Stimulated activated CD4-positive, alpha-beta T cell treated with anti-CD3 and anti-CD28 coated beads, Interleukin-1b, Interleukin-23, amount 100 ng/mL, for 24 hours (primary cell): ENCODE measurements around the gene ISM1.

ENCODE experiments used
- DNase-seq, 4 experiments: peaks; one replicate each; pipeline ENCODE4 v3.0.0-alpha.2; 2020; ENCODE audit warnings: low read depth in 4 of 4, low spot score in 1 of 4

The ISM1 gene

DNA sequence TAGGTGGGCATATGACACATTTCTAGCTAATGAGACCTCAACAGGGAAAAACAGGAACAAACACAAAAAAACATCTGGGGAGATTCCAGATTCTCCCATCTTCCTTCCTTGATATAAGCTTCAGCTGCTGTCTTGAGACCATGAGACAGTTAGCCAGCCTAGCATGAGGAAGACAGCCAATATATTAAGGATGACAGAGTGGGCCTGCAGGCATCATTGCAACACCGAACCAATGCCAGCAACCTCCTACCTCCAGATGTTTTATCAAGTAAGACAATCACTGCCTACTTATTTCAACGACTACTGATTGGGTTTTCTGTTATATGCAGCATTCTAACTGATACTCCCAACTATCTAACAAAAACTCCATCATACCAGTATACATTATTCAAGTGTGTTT is 119.0 kb downstream of the ISM1 start:
- DNase-seq = no peak

DNA sequence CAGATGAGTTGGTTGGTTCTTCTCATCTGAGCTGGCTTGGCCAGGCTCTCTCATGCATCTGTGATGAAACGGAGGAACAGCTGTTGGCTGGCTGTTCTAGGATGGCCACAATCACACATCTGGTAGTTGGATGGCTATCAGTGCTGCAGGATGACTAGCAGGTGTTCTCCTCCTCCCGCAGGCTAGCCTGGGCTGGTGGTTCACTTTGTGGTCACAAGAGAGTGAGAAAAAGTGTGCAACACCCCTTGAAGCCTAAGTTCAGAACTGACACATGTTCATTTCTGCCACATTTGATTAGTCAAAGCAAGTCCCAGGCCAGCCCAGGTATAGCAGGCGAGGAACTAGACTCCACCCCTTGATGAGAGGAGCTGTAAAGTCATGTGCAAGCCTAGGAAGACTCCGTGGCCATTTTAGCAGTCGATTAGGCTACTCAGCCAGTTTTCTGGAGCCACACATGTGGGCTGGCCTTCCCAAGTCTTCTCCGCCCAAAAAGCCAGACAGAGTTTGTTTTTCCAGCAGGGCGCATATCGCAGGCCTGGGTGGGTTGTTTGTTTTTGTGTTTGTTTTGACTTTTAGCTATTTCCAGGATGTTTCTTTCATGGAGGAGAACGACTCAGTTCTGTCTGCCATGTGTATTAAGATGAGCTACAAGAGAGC is 120.8 kb downstream of the ISM1 start:
- DNase-seq = no peak

DNA sequence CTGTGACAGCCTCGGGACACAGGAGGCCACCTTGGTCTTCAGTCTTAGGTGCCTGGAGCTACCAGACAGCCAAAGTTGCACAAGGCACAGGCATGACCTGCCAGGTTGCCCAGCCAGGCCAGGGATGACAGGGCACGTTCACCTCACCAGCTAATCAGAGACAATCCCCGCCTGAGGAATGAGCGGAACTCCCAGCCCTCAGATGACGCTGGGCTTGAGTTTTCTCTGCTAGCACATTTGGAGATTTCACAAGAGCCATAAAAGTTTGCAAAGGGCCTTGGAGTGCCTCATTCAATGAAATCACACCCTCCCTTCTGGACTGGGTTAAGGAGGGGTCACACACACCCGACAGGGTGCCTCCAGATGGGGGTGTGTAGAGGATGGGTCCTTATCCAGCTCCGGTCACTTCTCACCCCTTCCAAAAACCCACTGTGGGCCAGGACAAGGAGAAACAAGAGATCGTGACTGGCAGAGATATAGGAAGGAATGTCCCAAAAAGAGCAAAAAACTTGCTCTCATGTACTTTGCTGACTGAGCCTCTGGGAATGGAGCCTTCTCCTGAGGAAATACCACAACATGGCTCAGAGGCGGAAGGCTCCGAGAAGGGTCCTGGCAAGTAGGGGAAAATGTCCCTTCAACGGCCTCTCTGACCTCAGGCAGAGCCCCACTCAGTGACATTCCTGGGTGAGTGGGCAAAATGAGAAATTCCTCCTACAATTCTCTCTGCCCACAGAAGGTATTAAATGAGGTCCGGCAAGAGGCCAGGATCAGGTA is 121.6 kb downstream of the ISM1 start:
- no peak for DNase-seq

DNA sequence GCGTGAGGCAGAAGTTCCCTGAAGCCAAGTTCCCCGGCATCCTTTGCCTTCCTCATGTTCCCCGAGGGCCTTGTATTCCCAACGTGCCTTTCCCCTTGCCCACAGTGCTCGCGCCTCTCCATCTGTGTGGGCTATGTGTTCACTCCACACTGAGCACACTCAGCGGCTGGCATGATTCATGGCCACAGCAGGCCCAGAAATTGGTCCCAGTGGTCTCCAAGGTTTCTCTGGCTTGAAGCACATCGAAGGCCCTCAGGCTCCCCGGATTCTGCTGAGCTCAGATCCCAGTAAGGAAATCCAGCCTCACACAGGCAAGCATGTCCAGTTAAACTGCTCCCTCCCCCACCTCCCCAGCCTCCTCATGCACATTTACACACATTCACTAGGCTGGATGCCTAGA is 123.6 kb downstream of the ISM1 start:
- DNase-seq = no peak

DNA sequence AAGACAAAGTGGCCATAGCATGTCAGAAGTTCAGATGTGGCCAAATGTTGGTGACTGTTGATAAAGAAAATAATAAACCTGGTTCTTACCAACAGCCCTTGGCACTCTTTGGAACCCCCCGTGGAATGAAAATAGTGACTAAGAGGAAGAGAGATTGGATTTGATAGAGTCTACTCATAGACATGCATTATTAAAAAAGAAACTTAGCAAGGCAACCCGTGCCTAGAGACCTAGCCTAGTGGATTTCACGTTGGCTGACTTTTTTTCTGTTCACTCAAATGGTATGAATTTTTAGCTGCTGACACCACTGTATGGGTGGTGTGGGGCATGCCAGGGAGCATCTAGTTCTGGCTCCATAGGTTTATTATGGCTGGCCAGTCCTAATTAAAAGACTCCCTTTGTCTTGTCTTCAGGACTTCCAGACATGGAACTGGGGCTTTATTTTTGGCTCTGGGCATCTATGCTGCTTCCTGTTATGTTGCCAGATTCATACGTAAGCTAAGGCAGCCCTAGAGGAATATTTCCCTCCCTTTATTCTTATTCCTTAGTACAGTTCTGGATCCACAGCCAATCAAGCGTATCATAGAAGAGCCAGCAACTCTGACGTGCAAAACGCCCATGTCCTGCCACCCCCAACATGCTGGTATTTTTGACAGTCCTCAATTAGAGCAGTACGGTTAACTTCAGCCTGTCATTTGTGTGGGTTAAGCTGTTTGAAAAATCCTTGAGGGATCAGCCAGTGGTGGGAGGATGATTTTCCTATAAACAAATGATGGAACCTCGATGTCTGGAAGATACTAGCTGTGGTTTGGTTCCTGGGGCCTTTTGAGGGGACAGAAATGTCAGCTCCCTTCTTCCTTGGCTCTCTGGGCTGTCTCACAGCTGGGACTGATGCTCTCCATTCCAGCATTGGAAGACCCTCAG is 127.5 kb downstream of the ISM1 start:
- no peak for DNase-seq

DNA sequence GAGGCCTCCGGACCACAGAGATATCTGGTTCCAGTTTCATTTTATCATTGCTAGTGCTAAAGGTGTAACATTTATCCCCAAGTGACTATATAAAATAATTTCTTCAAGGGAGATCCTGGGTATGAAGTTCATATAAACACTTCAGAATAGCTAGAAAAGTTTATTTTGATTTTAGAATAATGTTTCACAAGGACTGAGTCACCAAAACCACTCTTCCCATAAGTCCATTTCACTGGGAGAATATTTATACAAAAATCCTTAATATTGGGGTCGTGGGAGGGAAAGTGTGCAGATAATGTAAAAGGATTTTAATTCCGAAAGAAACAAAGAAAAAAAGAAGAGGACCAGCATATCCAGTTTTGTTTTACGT is 128.1 kb downstream of the ISM1 start:
- no peak for DNase-seq
